Panc1 (cell line): ENCODE results near the gene DGCR2.

ENCODE experiments used
- POLR2AphosphoS5 ChIP-seq: IDR thresholded peaks from 2 replicates; pipeline ENCODE4 v1.6.1; 2012; ENCODE audit warnings: mild to moderate bottlenecking, low read depth, low read length, moderate library complexity
- TCF7L2 ChIP-seq: IDR thresholded peaks from 2 replicates; pipeline ENCODE4 v1.6.1; 2011; ENCODE audit warnings: mild to moderate bottlenecking, low read depth, low read length, inconsistent platforms
- TF ChIP-seq, protein P1 (sequence below): fragments of 450-650 bp; IDR thresholded peaks from 2 replicates; pipeline ENCODE4 v1.5.1; 2017; ENCODE audit warnings: mild to moderate bottlenecking

DNA sequence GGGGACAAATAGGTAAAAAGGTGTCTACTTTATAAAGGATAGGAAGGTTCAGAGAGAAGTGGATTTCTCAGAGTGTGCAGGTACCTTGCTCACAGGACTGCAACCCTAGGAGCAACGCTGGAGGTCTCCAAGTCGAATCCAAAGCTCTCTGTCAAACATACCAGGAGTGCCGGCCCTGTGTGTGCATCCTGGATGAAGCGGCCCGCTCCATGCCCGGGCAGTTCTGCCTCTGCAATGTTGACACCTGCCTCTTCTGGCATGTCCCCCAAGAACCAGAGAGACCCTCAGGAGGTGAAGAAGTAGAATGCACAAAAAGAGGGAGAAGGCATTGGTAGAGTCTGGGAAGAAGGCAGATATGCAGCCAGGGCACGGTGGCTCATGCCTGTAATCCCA lies 5.8 kb upstream of the DGCR2 start:
- TF ChIP-seq, protein P1, sequence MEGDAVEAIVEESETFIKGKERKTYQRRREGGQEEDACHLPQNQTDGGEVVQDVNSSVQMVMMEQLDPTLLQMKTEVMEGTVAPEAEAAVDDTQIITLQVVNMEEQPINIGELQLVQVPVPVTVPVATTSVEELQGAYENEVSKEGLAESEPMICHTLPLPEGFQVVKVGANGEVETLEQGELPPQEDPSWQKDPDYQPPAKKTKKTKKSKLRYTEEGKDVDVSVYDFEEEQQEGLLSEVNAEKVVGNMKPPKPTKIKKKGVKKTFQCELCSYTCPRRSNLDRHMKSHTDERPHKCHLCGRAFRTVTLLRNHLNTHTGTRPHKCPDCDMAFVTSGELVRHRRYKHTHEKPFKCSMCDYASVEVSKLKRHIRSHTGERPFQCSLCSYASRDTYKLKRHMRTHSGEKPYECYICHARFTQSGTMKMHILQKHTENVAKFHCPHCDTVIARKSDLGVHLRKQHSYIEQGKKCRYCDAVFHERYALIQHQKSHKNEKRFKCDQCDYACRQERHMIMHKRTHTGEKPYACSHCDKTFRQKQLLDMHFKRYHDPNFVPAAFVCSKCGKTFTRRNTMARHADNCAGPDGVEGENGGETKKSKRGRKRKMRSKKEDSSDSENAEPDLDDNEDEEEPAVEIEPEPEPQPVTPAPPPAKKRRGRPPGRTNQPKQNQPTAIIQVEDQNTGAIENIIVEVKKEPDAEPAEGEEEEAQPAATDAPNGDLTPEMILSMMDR, result no peak
- no peak for TF ChIP-seq POLR2AphosphoS5
- TF ChIP-seq TCF7L2, result no peak
